H1 (cell line): ENCODE measurements around the gene TM7SF3. TPM values are rescaled to one million over a fixed set of nuclear protein-coding genes. Genes with fewer than 3 reads are reported as not detected.

Experiments used
- CTCF ChIA-PET: fragments of 300-600 bp; sonication (Branson Sonifier 250); formaldehyde crosslinking; loops from one replicate; lab custom pipeline; 2021; ENCODE audit not compliant: partially characterized antibody; lab: Charles Lee
- POLR2A ChIA-PET: fragments of 300-600 bp; sonication (Branson Sonifier 250); formaldehyde crosslinking; loops from one replicate; lab custom pipeline; 2021; ENCODE audit warnings: inconsistent platforms; ENCODE audit not compliant: partially characterized antibody; lab: Charles Lee
- DNase-seq, 2 experiments: peaks; one replicate each; pipeline versions ENCODE4 v3.0.0 to v3.0.0-alpha.2; 2010 to 2022; ENCODE audit warnings: low spot score in 2 of 2, low read depth in 1 of 2, mixed read lengths in 1 of 2
- FAIRE-seq: peaks from 2 replicates; lab custom pipeline; 2011; peaks lifted over from hg19 to GRCh38; lab: Jason Lieb, UNC
- H2AFZ ChIP-seq: 2 replicates; pipeline ENCODE4 v1.8.1; 2012; ENCODE audit warnings: low read length, inconsistent platforms
- H2AK5ac ChIP-seq: 2 replicates; pipeline ENCODE4 v1.6.1; 2013; ENCODE audit warnings: low read depth, low read length
- H2BK120ac ChIP-seq: replicated peaks from 2 replicates; pipeline ENCODE3; 2013; ENCODE audit warnings: low read depth, low read length, inconsistent platforms
- H2BK12ac ChIP-seq: 2 replicates; pipeline ENCODE4 v1.6.1; 2013; ENCODE audit warnings: low read depth, low read length
- H2BK15ac ChIP-seq: 2 replicates; pipeline ENCODE4 v1.6.1; 2013; ENCODE audit warnings: low read length
- H2BK20ac ChIP-seq: 2 replicates; pipeline ENCODE4 v1.6.1; 2013; ENCODE audit warnings: low read length
- H2BK5ac ChIP-seq: 2 replicates; pipeline ENCODE4 v1.6.1; 2013; ENCODE audit warnings: low read depth, low read length
- H3K14ac ChIP-seq: 2 replicates; pipeline ENCODE4 v1.6.1; 2013; ENCODE audit warnings: inconsistent platforms; ENCODE audit not compliant: insufficient read length
- H3K18ac ChIP-seq: 2 replicates; pipeline ENCODE4 v1.6.1; 2013; ENCODE audit warnings: low read length; ENCODE audit errors: extremely low read depth
- H3K23ac ChIP-seq: 2 replicates; pipeline ENCODE4 v1.6.1; 2013; ENCODE audit warnings: inconsistent platforms; ENCODE audit not compliant: insufficient read length
- H3K23me2 ChIP-seq: 2 replicates; pipeline ENCODE4 v1.6.1; 2013; ENCODE audit warnings: low read depth, low read length
- H3K27ac ChIP-seq: 2 replicates; pipeline ENCODE4 v1.6.1; 2011; ENCODE audit warnings: low read depth, low read length, inconsistent platforms
- H3K27me3 ChIP-seq, 4 experiments: replicated peaks in 1 of 4; 1 replicate in 1 of 4; 2 replicates in 3 of 4; pipeline versions ENCODE4 v1.6.1 to v1.8.1; 2011 to 2013; ENCODE audit warnings: low read length in 3 of 4, mild to moderate bottlenecking in 3 of 4, inconsistent platforms in 2 of 4, mixed read lengths in 2 of 4, moderate library complexity in 1 of 4; ENCODE audit not compliant: control insufficient read depth in 3 of 4, insufficient read depth in 3 of 4; ENCODE audit errors: extremely low read depth in 1 of 4
- H3K36me3 ChIP-seq, 4 experiments: 2 replicates each; pipeline versions ENCODE4 v1.6.1 to v1.8.1; 2011 to 2013; ENCODE audit warnings: mild to moderate bottlenecking in 4 of 4, low read length in 3 of 4, moderate library complexity in 2 of 4, control low read depth in 1 of 4, inconsistent platforms in 1 of 4; ENCODE audit not compliant: insufficient read depth in 4 of 4, control insufficient read depth in 2 of 4
- H3K4ac ChIP-seq: replicated peaks from 2 replicates; pipeline ENCODE3; 2013; ENCODE audit warnings: low read length, low read depth, mixed read lengths, inconsistent platforms; ENCODE audit not compliant: insufficient read length
- H3K4me1 ChIP-seq, 4 experiments: replicated peaks in 1 of 4; 1 replicate in 1 of 4; 2 replicates in 3 of 4; pipeline versions ENCODE4 v1.6.1 to v1.8.1; 2011 to 2013; ENCODE audit warnings: low read length in 3 of 4, inconsistent platforms in 2 of 4, mixed read lengths in 1 of 4; ENCODE audit not compliant: insufficient read depth in 4 of 4, control insufficient read depth in 3 of 4
- H3K4me2 ChIP-seq, 2 experiments: 2 replicates each; pipeline versions ENCODE4 v1.6.1 to v1.8.1; 2011 to 2013; ENCODE audit warnings: low read depth in 2 of 2, low read length in 2 of 2, control low read depth in 1 of 2, inconsistent platforms in 1 of 2, mild to moderate bottlenecking in 1 of 2; ENCODE audit not compliant: insufficient read depth in 1 of 2
- H3K4me3 ChIP-seq, 4 experiments: fragments of 200-600, 300-600 bp in 1 of 4; sonication (generic), shearing (Covaris generic), sonication (Bioruptor Twin) in 1 of 4; 2 replicates each; pipeline versions ENCODE4 v1.5.1 to v1.8.1; 2011 to 2016; ENCODE audit warnings: low read length in 4 of 4, low read depth in 3 of 4, control low read depth in 2 of 4, inconsistent platforms in 2 of 4, mild to moderate bottlenecking in 2 of 4, mixed read lengths in 1 of 4, moderate library complexity in 1 of 4; ENCODE audit not compliant: insufficient read depth in 2 of 4; ENCODE audit errors: extremely low read depth in 1 of 4
- H3K56ac ChIP-seq: replicated peaks from 2 replicates; pipeline ENCODE3; 2013; ENCODE audit warnings: low read depth, mild to moderate bottlenecking, mixed read lengths, low read length, inconsistent platforms; ENCODE audit not compliant: insufficient read length
- H3K79me1 ChIP-seq: 2 replicates; pipeline ENCODE4 v1.6.1; 2013; ENCODE audit warnings: low read depth, low read length, control low read depth
- H3K79me2 ChIP-seq, 2 experiments: 2 replicates each; pipeline versions ENCODE4 v1.6.1 to v1.8.1; 2012 to 2013; ENCODE audit warnings: low read length in 2 of 2, mild to moderate bottlenecking in 2 of 2, inconsistent platforms in 1 of 2; ENCODE audit not compliant: insufficient read depth in 2 of 2, control insufficient read depth in 1 of 2
- H3K9ac ChIP-seq, 4 experiments: replicated peaks in 1 of 4; 1 replicate in 1 of 4; 2 replicates in 3 of 4; pipeline versions ENCODE4 v1.6.1 to v1.8.1; 2011 to 2013; ENCODE audit warnings: low read depth in 3 of 4, low read length in 3 of 4, control low read depth in 2 of 4, mild to moderate bottlenecking in 2 of 4, moderate library complexity in 2 of 4, inconsistent platforms in 1 of 4; ENCODE audit errors: extremely low read depth in 1 of 4
- H3K9me3 ChIP-seq, 2 experiments: 2 replicates each; pipeline versions ENCODE4 v1.6.1 to v1.8.1; 2012 to 2013; ENCODE audit warnings: mild to moderate bottlenecking in 2 of 2, moderate library complexity in 2 of 2, control low read depth in 1 of 2, inconsistent platforms in 1 of 2, low read depth in 1 of 2, low read length in 1 of 2, mixed read lengths in 1 of 2; ENCODE audit not compliant: insufficient read depth in 2 of 2
- H4K20me1 ChIP-seq, 2 experiments: replicated peaks in 1 of 2; 2 replicates each; pipeline versions ENCODE3 to v1.8.1; 2011 to 2013; ENCODE audit warnings: inconsistent platforms in 2 of 2, low read length in 2 of 2, mild to moderate bottlenecking in 1 of 2; ENCODE audit not compliant: insufficient read depth in 2 of 2, control insufficient read depth in 1 of 2
- H4K5ac ChIP-seq: 2 replicates; pipeline ENCODE4 v1.6.1; 2013; ENCODE audit warnings: low read length, low read depth, mixed read lengths, inconsistent platforms; ENCODE audit not compliant: insufficient read length
- H4K8ac ChIP-seq: 2 replicates; pipeline ENCODE4 v1.8.0; 2013; ENCODE audit warnings: mild to moderate bottlenecking, moderate library complexity, low read length, inconsistent platforms; ENCODE audit not compliant: insufficient read depth; ENCODE audit errors: extremely low read depth
- H4K91ac ChIP-seq: replicated peaks from 2 replicates; pipeline ENCODE3; 2013; ENCODE audit warnings: low read length, mixed read lengths, inconsistent platforms; ENCODE audit not compliant: insufficient read length
- CHD1 ChIP-seq: IDR thresholded peaks from 2 replicates; pipeline ENCODE4 v1.6.1; 2012; ENCODE audit warnings: low read depth, low read length, improper control_type of control experiment
- EGR1 ChIP-seq: IDR thresholded peaks from 2 replicates; pipeline ENCODE4 v1.6.1; 2011; ENCODE audit warnings: low read depth, low read length, borderline replicate concordance
- GTF2F1 ChIP-seq: IDR thresholded peaks from 2 replicates; pipeline ENCODE4 v1.6.1; 2012; ENCODE audit warnings: low read depth, low read length, improper control_type of control experiment, borderline replicate concordance
- HDAC2 ChIP-seq, 2 experiments: fragments of 300-600 bp in 1 of 2; sonication (generic) in 1 of 2; IDR thresholded peaks; 2 replicates each; pipeline ENCODE4 v1.6.1; 2011 to 2012; ENCODE audit warnings: low read depth in 2 of 2, low read length in 2 of 2, mild to moderate bottlenecking in 2 of 2, moderate library complexity in 2 of 2, borderline replicate concordance in 1 of 2, inconsistent platforms in 1 of 2
- JUND ChIP-seq: IDR thresholded peaks from 2 replicates; pipeline ENCODE4 v1.6.1; 2011; ENCODE audit warnings: mild to moderate bottlenecking, improper control_type of control experiment, low read length
- KDM4A ChIP-seq: IDR thresholded peaks from one replicate; pipeline ENCODE4 v1.7.1; 2012; ENCODE audit warnings: low read depth, mild to moderate bottlenecking, moderate library complexity, low read length, inconsistent platforms; ENCODE audit not compliant: severe bottlenecking
- RAD21 ChIP-seq, 2 experiments: IDR thresholded peaks in 1 of 2; conservative IDR thresholded peaks in 1 of 2; 2 replicates each; pipeline ENCODE4 v1.6.1; 2011; ENCODE audit warnings: low read depth in 2 of 2, low read length in 2 of 2, improper control_type of control experiment in 1 of 2, inconsistent platforms in 1 of 2, mild to moderate bottlenecking in 1 of 2, moderate library complexity in 1 of 2
- RNF2 ChIP-seq: fragments of 200-900, 300-1000 bp; sonication (generic); IDR thresholded peaks from 2 replicates; pipeline ENCODE4 v1.7.1; 2016; ENCODE audit warnings: borderline replicate concordance, low read depth, mild to moderate bottlenecking, antibody characterized with exemption, low read length; ENCODE audit not compliant: poor library complexity, severe bottlenecking; ENCODE audit errors: missing control alignments
- RXRA ChIP-seq: IDR thresholded peaks from 2 replicates; pipeline ENCODE4 v1.6.1; 2011; ENCODE audit warnings: low read depth, mild to moderate bottlenecking, low read length, moderate library complexity; ENCODE audit not compliant: insufficient read depth
- SAP30 ChIP-seq: fragments of 300-600 bp; sonication (generic); IDR thresholded peaks from 2 replicates; pipeline ENCODE4 v1.7.1; 2012; ENCODE audit warnings: low read length, moderate library complexity, mild to moderate bottlenecking, inconsistent platforms; ENCODE audit not compliant: insufficient read depth, insufficient replicate concordance
- SP2 ChIP-seq: IDR thresholded peaks from 2 replicates; pipeline ENCODE4 v1.6.1; 2012; ENCODE audit warnings: mild to moderate bottlenecking, low read length, inconsistent platforms
- USF2 ChIP-seq: IDR thresholded peaks from 2 replicates; pipeline ENCODE4 v1.6.1; 2011; ENCODE audit warnings: low read length, improper control_type of control experiment
- WGBS, 2 experiments: shearing (Covaris generic) in 1 of 2; methylation state at CpG; one replicate each; pipeline versions ENCODE4 v1.1.6 to v1.1.7; 2013 to 2015; ENCODE audit warnings: low lambda C conversion rate in 2 of 2, mixed read lengths in 2 of 2, inconsistent platforms in 1 of 2, low coverage in 1 of 2, missing lambda C conversion rate in 1 of 2; ENCODE audit not compliant: insufficient replicate concordance in 2 of 2, insufficient coverage in 1 of 2, insufficient read length in 1 of 2; ENCODE audit errors: extremely low coverage in 1 of 2, missing lambda C conversion rate in 1 of 2; 5-methylcytosine and 5-hydroxymethylcytosine counted together
- polyA plus RNA-seq, 7 experiments: library from polyadenylated mRNA; depleted of rRNA in 3 of 7; stranded (reverse) in 5 of 7; unstranded in 2 of 7; fragments of >200 nt in 5 of 7; fragments of 200-250 nt in 2 of 7; gene quantifications; 1 replicate in 5 of 7; 2 replicates in 1 of 7; 4 replicates in 1 of 7; pipeline versions ENCODE4 v1.2.1 to v1.2.3, GENCODE V29; 2011 to 2013; ENCODE audit warnings: missing spikeins in 2 of 7, mixed read lengths in 2 of 7
- total RNA-seq: library from RNA; stranded (reverse); fragmentation: NEBNext Ultra II Directional; extraction: Animal tissue kit (Norgen Biotek cat#: 25700); gene quantifications from 2 replicates; pipeline ENCODE4 v1.2.1, GENCODE V29; 2021

TM7SF3 gene
- total and polyA plus RNA-seq, 2 of the 8 experiments (the other 6 are each of a cell fraction or from before 2014, with no cell fraction given) = 57.9 to 77.2 TPM

GRCh38 chr12:27052176-27052575 is 38.0 kb upstream of the TM7SF3 start:
- DNase-seq (no peak), FAIRE-seq (no peak)
- H4K20me1 ChIP-seq = no peaks in the 10 kb centered on the region
- H3K4ac ChIP-seq = no peak overlapping the region
- no peaks in the 10 kb centered on the region for H3K27me3 ChIP-seq
- no peak overlapping the region for H2BK20ac ChIP-seq
- 86% methylated on average over 1 of the region's 1 CpG; no CpG with 5 or more reads in 1 of the 2 experiments for WGBS, 2 experiments
- H3K27ac ChIP-seq = no peak overlapping the region
- no peak overlapping the region for H4K5ac ChIP-seq
- no peak overlapping the region for H3K23ac ChIP-seq
- ChIA-PET CTCF (interaction anchor here (0.5 to 1.0 kb wide), 2 partner anchors 98 to 199 kb away, joined by 3 read pairs; no protein-coding TSS in a partner anchor), POLR2A (no interaction called here)
- no peak overlapping the region for H2BK15ac ChIP-seq
- no peak overlapping the region for H2AFZ ChIP-seq
- H3K79me2 ChIP-seq = no peaks in the 10 kb centered on the region
- no peaks in the 10 kb centered on the region for H3K9me3 ChIP-seq
- no peaks in the 10 kb centered on the region; the same call in 1 of the 2 replicates for H3K23me2 ChIP-seq
- H3K79me1 ChIP-seq = no peaks in the 10 kb centered on the region
- no peak overlapping the region for H3K56ac ChIP-seq
- no peak overlapping the region for H4K91ac ChIP-seq
- no peaks in the 10 kb centered on the region for H3K36me3 ChIP-seq
- no peak overlapping the region for H3K14ac ChIP-seq
- H3K4me2 ChIP-seq = no peak overlapping the region
- no peak overlapping the region for H3K4me3 ChIP-seq
- no peak overlapping the region for H4K8ac ChIP-seq
- H2BK5ac ChIP-seq = no peak overlapping the region
- no peak overlapping the region for H2BK120ac ChIP-seq
- H3K9ac ChIP-seq = no peak overlapping the region
- no peak overlapping the region for H2BK12ac ChIP-seq
- H2AK5ac ChIP-seq = no peak overlapping the region
- H3K4me1 ChIP-seq = no peaks in the 10 kb centered on the region
- no peak overlapping the region for H3K18ac ChIP-seq
- TF ChIP-seq USF2 (no peak), EGR1 (no peak), RNF2 (no peak), HDAC2 (IDR thresholded peaks at IDR 0.05; ENCODE audit: borderline replicate concordance in 1 of 2, low read depth in 2 of 2, low read length in 2 of 2) (no peak), RAD21 (IDR thresholded peaks at IDR 0.05 in 1 of 2, conservative IDR thresholded peaks at IDR 0.05 in 1 of 2; ENCODE audit: low read depth in 2 of 2, low read length in 2 of 2) (no peak), JUND (no peak), CHD1 (no peak), SP2 (no peak), SAP30 (no peak), GTF2F1 (no peak), KDM4A (no peak), RXRA (no peak)
